Endothelial cell of umbilical vein (primary cell): ENCODE results near the gene MYH16. TPM values are rescaled to one million over a fixed set of nuclear protein-coding genes. Genes with fewer than 3 reads are reported as not detected.

ENCODE experiments used
- BruUV-seq: library from RNA; stranded (reverse); fragments of 400-500 nt; replicated peaks from 2 replicates; lab custom pipeline; 2021; lab: Mats Ljungman, UMichigan
- CTCF ChIA-PET: fragments of 300-600, 350-600 bp; sonication (Branson Sonifier 250); formaldehyde crosslinking; loops from one replicate; lab custom pipeline; 2021; ENCODE audit warnings: antibody characterized with exemption, inconsistent platforms; lab: Charles Lee
- POLR2A ChIA-PET: fragments of 300-600, 350-600 bp; sonication (Branson Sonifier 250); formaldehyde crosslinking; loops from one replicate; lab custom pipeline; 2021; ENCODE audit warnings: antibody characterized with exemption, inconsistent platforms; lab: Charles Lee
- DNase-seq: peaks from one replicate; pipeline ENCODE4 v3.0.0-alpha.2; 2011; ENCODE audit warnings: low read depth, low spot score
- FAIRE-seq: peaks from 2 replicates; lab custom pipeline; 2011; peaks lifted over from hg19 to GRCh38; lab: Jason Lieb, UNC
- H2AFZ ChIP-seq: 2 replicates; pipeline ENCODE4 v1.6.0; 2012; ENCODE audit warnings: low read depth, low read length, control low read depth, inconsistent platforms
- H3K27ac ChIP-seq: 2 replicates; pipeline ENCODE4 v1.5.1; 2011; ENCODE audit warnings: low read depth, mild to moderate bottlenecking, control low read depth, low read length, moderate library complexity; ENCODE audit not compliant: insufficient read depth
- H3K27me3 ChIP-seq, 2 experiments: 2 replicates each; pipeline versions ENCODE4 v1.6.0 to v1.6.1; 2011; ENCODE audit warnings: low read length in 2 of 2, mixed read lengths in 1 of 2; ENCODE audit not compliant: control insufficient read depth in 2 of 2, insufficient read depth in 2 of 2
- H3K36me3 ChIP-seq, 2 experiments: 2 replicates in 1 of 2; 3 replicates in 1 of 2; pipeline ENCODE4 v1.5.1; 2011; ENCODE audit warnings: low read length in 2 of 2, mild to moderate bottlenecking in 1 of 2, moderate library complexity in 1 of 2; ENCODE audit not compliant: control insufficient read depth in 2 of 2, insufficient read depth in 2 of 2; ENCODE audit errors: extremely low read depth in 1 of 2
- H3K4me1 ChIP-seq: 3 replicates; pipeline ENCODE4 v1.5.1; 2011; ENCODE audit warnings: mild to moderate bottlenecking, low read length; ENCODE audit not compliant: control insufficient read depth, insufficient read depth; ENCODE audit errors: extremely low read depth
- H3K4me2 ChIP-seq: 2 replicates; pipeline ENCODE4 v1.6.1; 2011; ENCODE audit warnings: low read length, control low read depth, mixed read lengths; ENCODE audit not compliant: insufficient read depth
- H3K4me3 ChIP-seq, 3 experiments: fragments of 200-600 bp in 1 of 3; sonication (generic), shearing (Covaris generic) in 1 of 3; replicated peaks in 1 of 3; 2 replicates each; pipeline ENCODE4 v1.5.1; 2011 to 2016; ENCODE audit warnings: control low read depth in 3 of 3, low read length in 3 of 3, mild to moderate bottlenecking in 2 of 3, inconsistent platforms in 1 of 3, low read depth in 1 of 3, moderate library complexity in 1 of 3; ENCODE audit not compliant: insufficient read depth in 1 of 3
- H3K79me2 ChIP-seq: 2 replicates; pipeline ENCODE4 v1.6.0; 2012; ENCODE audit warnings: low read length, inconsistent platforms; ENCODE audit not compliant: control insufficient read depth, insufficient read depth
- H3K9ac ChIP-seq: replicated peaks from 2 replicates; pipeline ENCODE3; 2011; ENCODE audit warnings: low read length, control low read depth; ENCODE audit not compliant: insufficient read depth; ENCODE audit errors: extremely low read depth
- H3K9me1 ChIP-seq: replicated peaks from 3 replicates; pipeline ENCODE4 v1.6.0; 2011; ENCODE audit warnings: mild to moderate bottlenecking, low read length; ENCODE audit not compliant: control insufficient read depth, insufficient read depth; ENCODE audit errors: extremely low read depth
- H3K9me3 ChIP-seq: replicated peaks from 2 replicates; pipeline ENCODE4 v1.5.1; 2012; ENCODE audit warnings: low read length, inconsistent platforms; ENCODE audit not compliant: control insufficient read depth, insufficient read depth
- H4K20me1 ChIP-seq: replicated peaks from 2 replicates; pipeline ENCODE3; 2011; ENCODE audit warnings: mild to moderate bottlenecking, low read length; ENCODE audit not compliant: control insufficient read depth, insufficient read depth; ENCODE audit errors: extremely low read depth
- EZH2 ChIP-seq: IDR thresholded peaks from 2 replicates; pipeline ENCODE4 v1.6.1; 2012; ENCODE audit warnings: borderline replicate concordance, low read depth, mild to moderate bottlenecking, moderate library complexity, low read length, inconsistent platforms; ENCODE audit not compliant: severe bottlenecking
- FOS ChIP-seq: IDR thresholded peaks from 2 replicates; pipeline ENCODE4 v1.6.1; 2011; ENCODE audit warnings: mild to moderate bottlenecking, low read length, moderate library complexity, borderline replicate concordance; ENCODE audit not compliant: insufficient read depth
- GATA2 ChIP-seq: IDR thresholded peaks from 2 replicates; pipeline ENCODE4 v1.7.0; 2011; ENCODE audit warnings: low read depth, mild to moderate bottlenecking, moderate library complexity, mixed read lengths, low read length; ENCODE audit not compliant: insufficient read length, insufficient read depth
- JUN ChIP-seq: IDR thresholded peaks from 2 replicates; pipeline ENCODE4 v1.6.1; 2011; ENCODE audit warnings: borderline replicate concordance, low read depth; ENCODE audit not compliant: insufficient read length, insufficient read depth
- MYC ChIP-seq: IDR thresholded peaks from one replicate; pipeline ENCODE4 v1.6.1; 2011; ENCODE audit warnings: mild to moderate bottlenecking, low read depth, low read length
- POLR2A ChIP-seq: IDR thresholded peaks from 2 replicates; pipeline ENCODE4 v1.6.1; 2012; ENCODE audit warnings: low read depth, mild to moderate bottlenecking, control low read depth, low read length
- POLR2AphosphoS5 ChIP-seq: IDR thresholded peaks from 2 replicates; pipeline ENCODE4 v1.6.1; 2012; ENCODE audit warnings: low read depth, mild to moderate bottlenecking, control low read depth, low read length, moderate library complexity; ENCODE audit not compliant: insufficient read depth
- dilution Hi-C: fragments of 300-500 bp; cut with MboI; formaldehyde crosslinking; loops from one replicate; pipeline ENCODE4 v1.15.0; 2019; ENCODE audit warnings: low sequenced_read_pairs; ENCODE audit not compliant: extremely low pct_ligation_motif_present
- intact Hi-C: fragments of 100-400 bp; cut with micrococcal nuclease; formaldehyde crosslinking; loops from one replicate; pipeline ENCODE4 v1.10.0; 2022
- polyA plus RNA-seq, 4 experiments: library from polyadenylated mRNA; depleted of rRNA in 3 of 4; stranded (reverse) in 3 of 4; unstranded in 1 of 4; fragments of >200 nt; gene quantifications; 2 replicates each; pipeline versions ENCODE4 v1.2.1 to v1.2.3, GENCODE V29; 2011 to 2012; ENCODE audit warnings: missing spikeins in 1 of 4
- total RNA-seq: library from RNA; stranded (reverse); gene quantifications from 2 replicates; pipeline ENCODE4 v1.2.3, GENCODE V29; 2021
- TF ChIP-seq, protein P1 (sequence below), 2 donors: IDR thresholded peaks; 1 replicate in 1 of 2; 2 replicates in 1 of 2; pipeline ENCODE4 v1.5.1; 2011; ENCODE audit warnings: low read length in 2 of 2, mild to moderate bottlenecking in 2 of 2, moderate library complexity in 2 of 2, control low read depth in 1 of 2, inconsistent platforms in 1 of 2, low read depth in 1 of 2; ENCODE audit not compliant: insufficient read depth in 1 of 2; ENCODE audit errors: extremely low read depth in 1 of 2
- TF ChIP-seq, protein P2 (sequence below): IDR thresholded peaks from 2 replicates; pipeline ENCODE4 v1.6.1; 2011; ENCODE audit not compliant: insufficient read depth, insufficient read length

Gene MYH16
- total and polyA plus RNA-seq, 2 donors (not counting 3 experiments of a cell fraction or from before 2014, with no cell fraction given), result 0.01 to 0.11 TPM

DNA sequence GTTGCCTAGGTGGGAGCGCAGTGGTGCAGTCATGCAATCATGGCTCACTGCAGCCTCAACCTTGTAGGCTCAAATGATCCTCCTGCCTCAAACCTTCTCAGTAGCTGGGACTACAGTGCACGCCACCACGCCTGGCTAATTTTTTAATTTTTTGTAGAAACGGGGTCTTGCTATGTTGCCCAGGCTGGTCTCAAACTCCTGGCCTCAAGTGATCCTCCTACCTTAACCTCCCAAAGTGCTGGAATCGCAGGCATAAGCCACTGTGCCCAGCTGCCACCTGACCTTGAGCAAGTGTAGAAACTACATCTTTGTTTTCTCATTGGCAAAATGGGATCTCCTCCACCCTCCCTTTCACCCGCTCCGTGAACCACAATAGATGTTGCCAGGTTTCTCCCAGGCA, 15.0 kb upstream of the MYH16 start:
- CTCF ChIA-PET, result interaction anchor here (1.5 kb wide), 1 partner anchor 10 kb away, joined by 5 read pairs; no protein-coding TSS in a partner anchor
- no peaks in the 10 kb centered on the region for H3K79me2 ChIP-seq
- no peak for TF ChIP-seq POLR2A
- no peak for TF ChIP-seq FOS
- TF ChIP-seq GATA2, result no peak
- TF ChIP-seq, protein P1, sequence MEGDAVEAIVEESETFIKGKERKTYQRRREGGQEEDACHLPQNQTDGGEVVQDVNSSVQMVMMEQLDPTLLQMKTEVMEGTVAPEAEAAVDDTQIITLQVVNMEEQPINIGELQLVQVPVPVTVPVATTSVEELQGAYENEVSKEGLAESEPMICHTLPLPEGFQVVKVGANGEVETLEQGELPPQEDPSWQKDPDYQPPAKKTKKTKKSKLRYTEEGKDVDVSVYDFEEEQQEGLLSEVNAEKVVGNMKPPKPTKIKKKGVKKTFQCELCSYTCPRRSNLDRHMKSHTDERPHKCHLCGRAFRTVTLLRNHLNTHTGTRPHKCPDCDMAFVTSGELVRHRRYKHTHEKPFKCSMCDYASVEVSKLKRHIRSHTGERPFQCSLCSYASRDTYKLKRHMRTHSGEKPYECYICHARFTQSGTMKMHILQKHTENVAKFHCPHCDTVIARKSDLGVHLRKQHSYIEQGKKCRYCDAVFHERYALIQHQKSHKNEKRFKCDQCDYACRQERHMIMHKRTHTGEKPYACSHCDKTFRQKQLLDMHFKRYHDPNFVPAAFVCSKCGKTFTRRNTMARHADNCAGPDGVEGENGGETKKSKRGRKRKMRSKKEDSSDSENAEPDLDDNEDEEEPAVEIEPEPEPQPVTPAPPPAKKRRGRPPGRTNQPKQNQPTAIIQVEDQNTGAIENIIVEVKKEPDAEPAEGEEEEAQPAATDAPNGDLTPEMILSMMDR (IDR thresholded peaks at IDR 0.05; ENCODE audit: extremely low read depth in 1 of 2, insufficient read depth in 1 of 2, low read depth in 1 of 2, low read length in 2 of 2), result no peak
- no peak for TF ChIP-seq MYC
- no peak for TF ChIP-seq POLR2AphosphoS5
- no peak for TF ChIP-seq EZH2
- no peak for TF ChIP-seq JUN
- TF ChIP-seq, protein P2, sequence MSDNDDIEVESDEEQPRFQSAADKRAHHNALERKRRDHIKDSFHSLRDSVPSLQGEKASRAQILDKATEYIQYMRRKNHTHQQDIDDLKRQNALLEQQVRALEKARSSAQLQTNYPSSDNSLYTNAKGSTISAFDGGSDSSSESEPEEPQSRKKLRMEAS, result no peak
- H3K9me3 ChIP-seq, result no peaks in the 10 kb centered on the region
- FAIRE-seq (no peak), DNase-seq (no peak)
- dilution Hi-C loops (no loop called here), intact Hi-C loops (no loop called here)
- H3K4me3 ChIP-seq, result no peak overlapping the region
- no peak overlapping the region for H3K9ac ChIP-seq
- no peaks in the 10 kb centered on the region for H3K4me1 ChIP-seq
- H2AFZ ChIP-seq, result no peak overlapping the region
- no peaks in the 10 kb centered on the region for H4K20me1 ChIP-seq
- no TSS peak for BruUV-seq
- peaks cover 4 to 5% of the 10 kb centered on the region in 2 experiments for H3K27me3 ChIP-seq
- no peak overlapping the region for H3K4me2 ChIP-seq
- no peaks in the 10 kb centered on the region for H3K36me3 ChIP-seq
- no peak overlapping the region for H3K27ac ChIP-seq
- POLR2A ChIA-PET, result no interaction called here
- no peaks in the 10 kb centered on the region for H3K9me1 ChIP-seq
